ENCODE data around the gene MYO3A.
"Not testable (repeated sequence)": the region's sequence is repeated elsewhere in the genome, so short reads cannot be mapped to it uniquely, and the experiment has no call there.

Gene MYO3A

DNA sequence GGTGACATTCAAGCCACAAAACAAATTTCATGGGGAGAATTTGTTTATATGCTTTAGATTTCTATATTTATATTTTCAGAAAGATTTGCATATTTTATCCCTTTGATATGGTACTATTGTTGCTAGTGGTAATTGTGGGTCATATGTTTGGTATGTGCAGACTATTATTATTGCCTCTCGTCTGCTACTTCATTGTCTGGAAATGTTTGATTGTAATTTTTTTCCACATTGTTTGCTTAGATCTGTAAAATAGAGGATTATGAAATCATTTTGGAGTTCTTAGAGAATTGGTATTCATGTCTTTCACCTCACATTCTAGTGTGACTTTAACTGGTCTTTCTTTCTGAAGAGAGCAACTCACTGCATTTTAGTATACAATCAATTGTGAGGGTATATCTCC is 44.7 kb downstream of the MYO3A start:
- DNase-seq, result no peak

DNA sequence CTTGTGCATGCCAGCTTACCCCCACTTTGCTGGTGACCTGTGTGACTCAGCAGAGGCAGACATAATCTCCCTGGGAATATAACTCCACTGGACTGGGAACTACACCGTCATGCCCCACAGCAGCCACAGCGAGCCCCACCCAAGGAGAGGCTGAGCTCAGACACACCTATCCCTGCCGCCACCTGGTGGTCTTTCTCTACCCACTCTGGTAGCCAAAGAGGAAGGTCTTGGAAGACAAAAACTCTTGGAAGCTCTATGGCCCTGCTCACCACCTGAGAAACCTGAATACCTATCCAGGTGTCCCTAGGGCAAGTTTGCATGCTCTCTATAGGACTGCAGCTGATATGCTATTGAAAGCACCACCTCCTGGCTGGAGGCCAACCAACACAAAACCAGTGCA is 48.1 kb downstream of the MYO3A start:
- DNase-seq, result no peak

DNA sequence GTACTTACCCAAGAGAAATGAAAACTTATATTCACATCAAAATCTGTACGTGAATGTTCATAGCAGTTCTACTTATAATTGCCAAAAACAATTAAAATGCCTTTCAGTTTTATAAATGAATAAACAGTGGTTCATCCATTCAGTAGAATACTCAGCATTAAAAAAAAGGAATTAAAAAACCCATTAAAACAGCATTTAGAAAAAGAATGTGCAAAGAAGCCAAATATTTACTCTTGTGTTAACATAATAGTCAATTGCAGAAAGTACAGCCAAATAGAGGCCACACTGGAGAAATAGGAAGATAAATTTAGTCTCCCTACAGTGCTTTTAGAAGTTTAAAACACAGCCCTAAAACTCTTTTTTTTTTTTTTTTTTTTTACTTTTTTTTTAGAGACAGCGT is 54.6 kb downstream of the MYO3A start:
- no peak for DNase-seq

DNA sequence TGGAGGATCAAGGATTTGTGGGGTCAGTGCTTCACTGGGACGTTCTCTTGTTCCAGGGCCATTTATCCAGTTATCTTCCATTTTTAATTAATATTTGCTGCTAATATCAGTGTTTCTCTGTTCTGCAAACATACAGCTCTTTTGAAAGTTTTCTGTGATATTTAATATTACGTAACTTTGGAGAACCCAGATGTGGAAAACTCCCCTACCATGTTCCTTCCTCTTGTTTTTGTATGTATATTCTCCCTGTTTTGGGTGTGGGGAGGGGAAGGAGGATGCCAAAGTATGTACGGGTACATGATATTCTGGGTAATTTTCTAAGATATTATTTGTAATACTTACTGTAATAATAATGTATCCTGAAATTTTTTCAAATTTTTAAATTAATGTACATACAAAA is 55.9 kb downstream of the MYO3A start:
- DNase-seq, result no peak

DNA sequence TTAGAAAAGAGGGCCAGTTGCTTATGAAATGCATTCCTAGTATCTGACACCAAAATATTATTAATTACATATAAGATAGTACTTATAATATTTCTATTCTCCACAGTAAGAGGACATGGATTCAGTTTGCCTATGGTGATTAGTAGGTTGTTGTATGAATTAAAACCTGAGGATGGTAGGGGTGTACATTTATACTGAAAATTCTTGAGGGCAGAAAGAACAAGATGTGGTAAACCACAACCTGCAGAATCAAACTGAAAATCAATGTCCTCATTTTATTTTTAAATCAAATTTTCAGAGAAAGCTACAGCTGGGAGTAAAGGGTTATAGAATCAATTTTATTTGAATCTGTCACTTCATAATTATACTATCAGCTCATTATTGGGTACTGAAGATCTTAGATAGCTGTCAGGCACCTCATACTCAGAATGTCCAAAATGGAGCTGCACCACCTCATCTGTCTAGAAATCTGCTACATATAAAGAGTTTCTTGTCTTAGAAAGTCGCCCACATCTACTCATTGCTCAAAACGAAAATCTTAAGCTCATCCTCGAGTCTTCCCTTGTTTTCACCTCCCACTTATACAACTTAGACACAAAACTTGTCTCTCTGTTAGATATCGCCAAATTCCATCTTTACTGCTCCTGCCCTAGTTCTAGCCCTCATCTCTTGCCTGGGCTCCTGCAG is 65.4 kb downstream of the MYO3A start:
- DNase-seq, result no peak

- DNase-seq, result no peak
Observed at GRCh38 chr10:26000971-26001370, 66.9 kb downstream of the MYO3A start.

GRCh38 chr10:26002466-26002865 is 68.4 kb downstream of the MYO3A start:
- not testable (repeated sequence) for DNase-seq

GRCh38 chr10:26015092-26015491 is 81.1 kb downstream of the MYO3A start:
- DNase-seq, result no peak

- no peak for DNase-seq
Observed at GRCh38 chr10:26022831-26023230, 88.8 kb downstream of the MYO3A start.

DNA sequence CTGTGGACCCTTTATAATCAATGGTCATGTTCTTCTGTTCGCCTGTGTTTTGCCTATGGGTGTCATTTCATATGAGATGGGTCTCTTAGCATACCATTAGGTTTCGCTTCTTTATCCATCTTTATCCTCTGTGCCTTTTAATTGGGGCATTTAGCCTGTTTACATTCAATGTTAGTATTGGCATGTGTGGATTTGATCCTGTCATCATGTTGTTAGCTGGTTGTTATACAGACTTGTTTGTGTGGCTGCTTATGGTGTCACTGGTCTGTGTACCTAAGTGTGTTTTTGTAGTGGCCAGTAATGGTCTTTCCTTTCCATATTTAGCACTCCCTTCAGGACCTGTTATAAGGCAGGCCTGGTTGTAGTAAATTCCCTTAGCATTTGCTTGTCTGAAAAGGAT is 90.3 kb downstream of the MYO3A start:
- DNase-seq, result no peak

DNA sequence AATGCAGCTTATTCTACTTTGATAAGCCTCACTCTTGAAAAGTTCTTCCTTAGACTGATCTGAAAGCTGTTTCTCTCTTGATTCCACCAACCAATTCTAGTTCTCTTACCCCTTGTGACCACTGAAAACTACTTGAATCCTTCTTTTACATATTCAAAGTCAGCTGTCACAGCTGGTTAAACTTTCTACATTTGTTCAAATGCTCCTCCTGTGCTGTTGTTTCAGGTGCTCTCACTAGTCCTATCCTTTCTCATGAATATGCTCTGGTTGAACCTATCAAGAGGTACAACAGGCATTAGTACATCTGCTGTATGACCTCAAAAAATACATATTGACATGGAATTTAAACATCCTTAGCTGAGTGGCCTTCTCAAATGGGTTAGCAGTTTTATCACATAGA is 91.5 kb downstream of the MYO3A start:
- DNase-seq, result no peak

- no peak for DNase-seq
Observed at GRCh38 chr10:26029858-26030257, 95.8 kb downstream of the MYO3A start.

GRCh38 chr10:26031300-26031699 is 97.3 kb downstream of the MYO3A start:
- DNase-seq, result no peak

DNA sequence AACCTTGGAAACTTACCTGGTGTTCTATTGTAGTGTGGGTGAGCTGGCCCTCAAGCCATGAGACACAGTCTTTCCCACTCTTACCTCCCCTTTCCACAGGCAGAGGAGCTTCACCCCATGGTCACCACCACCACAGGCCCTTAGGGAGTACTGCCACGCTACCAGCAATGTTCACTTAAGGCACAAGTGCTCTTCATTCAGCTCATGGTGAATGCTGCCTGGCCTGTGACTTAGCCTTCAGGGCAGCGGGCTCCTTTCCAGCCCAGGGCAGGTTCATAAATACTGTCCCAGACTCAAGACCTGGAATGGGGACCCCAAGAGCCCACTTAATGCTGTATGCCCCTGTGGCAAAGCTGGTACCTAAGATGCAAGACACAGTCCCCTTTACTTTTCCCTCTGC is 109.4 kb downstream of the MYO3A start:
- no peak for DNase-seq

DNA sequence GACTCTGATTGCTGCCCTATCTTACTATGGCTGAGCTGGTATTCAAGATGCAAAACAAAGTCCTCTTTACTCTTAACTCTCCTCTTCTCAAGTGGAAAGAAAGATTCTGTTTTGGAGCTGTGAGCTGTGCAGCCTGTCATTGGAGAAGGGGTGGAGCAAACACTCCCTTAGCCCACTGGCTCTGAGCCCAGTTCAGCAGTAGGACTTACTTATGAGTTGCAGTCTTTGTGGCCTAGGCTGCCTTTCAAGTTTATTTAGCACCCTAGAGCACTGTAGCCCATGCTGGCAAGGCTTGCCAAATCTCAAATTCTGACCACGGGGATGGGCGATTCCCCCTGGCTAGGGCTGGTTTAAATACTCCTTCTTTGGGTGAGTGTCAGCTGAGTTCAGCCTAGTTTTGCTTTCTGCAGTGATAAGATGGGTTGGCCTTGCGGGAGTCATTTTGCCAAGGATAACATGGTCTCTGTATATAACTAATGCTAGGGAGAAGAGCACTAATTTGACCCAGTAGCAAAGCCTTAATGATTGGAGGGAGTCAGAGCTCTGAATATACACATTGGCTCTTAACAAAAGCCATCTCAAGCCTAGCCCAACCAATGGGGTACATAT is 110.2 kb downstream of the MYO3A start:
- DNase-seq, result no peak

GRCh38 chr10:26046073-26046700 is 112.2 kb downstream of the MYO3A start:
- DNase-seq, result no peak

DNA sequence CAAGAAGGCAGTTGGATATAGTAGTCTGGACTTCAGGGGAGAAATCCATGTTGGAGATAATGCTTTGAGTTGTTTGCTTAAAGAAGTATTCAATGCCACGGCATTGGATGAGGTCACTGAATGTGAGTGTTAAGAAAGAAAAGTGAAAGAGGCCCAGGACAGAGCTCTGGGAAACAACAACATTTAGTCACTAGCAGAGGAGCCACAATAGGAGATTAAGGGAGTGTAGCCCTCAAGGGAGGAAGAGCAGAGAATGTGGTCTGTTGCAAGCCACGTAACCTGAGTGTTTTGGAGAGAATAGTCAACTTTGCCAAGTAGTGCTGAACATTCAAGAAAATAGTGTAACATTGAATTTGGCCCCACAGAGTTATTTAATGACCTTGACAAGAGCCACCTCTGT is 114.7 kb downstream of the MYO3A start:
- no peak for DNase-seq

DNA sequence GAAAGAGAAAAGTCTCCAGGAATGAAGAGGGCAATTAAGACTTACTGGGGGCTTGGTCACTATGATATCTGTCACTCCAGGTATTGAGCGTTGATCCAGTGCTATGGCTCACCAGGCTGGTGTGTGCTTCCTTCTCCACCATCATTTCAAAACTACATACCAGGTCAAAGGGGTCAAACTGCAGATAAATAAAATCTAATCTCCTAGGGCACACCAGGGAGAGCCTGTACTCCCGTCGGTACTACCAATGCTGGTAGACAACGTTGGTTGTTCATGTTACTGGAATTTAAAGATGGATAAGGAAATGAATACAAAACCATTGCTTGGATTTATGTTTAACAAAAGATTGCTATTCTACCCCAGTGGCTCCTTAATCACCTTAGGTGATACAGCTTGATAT is 118.3 kb downstream of the MYO3A start:
- no peak for DNase-seq

GRCh38 chr10:26057466-26057865 is 123.4 kb downstream of the MYO3A start:
- DNase-seq, result no peak

DNA sequence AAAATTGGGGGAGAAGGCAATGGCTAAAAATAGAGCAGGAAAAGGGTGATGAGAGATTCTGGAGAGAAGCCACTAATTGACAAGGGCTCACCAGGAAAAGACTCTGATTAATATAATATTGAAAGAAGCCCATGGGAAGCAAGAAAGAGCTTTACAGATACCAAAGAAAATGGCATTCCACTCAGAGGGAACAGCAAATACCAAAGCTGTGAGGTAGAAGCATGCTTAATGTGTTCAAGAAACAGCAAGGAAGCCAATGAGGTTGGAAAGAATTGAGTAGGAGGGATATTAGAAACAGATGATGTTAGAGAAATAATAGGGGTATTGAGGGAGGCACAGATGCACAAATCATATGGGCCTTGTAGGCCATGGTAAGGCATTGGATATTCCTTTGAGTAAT is 130.1 kb downstream of the MYO3A start:
- no peak for DNase-seq

DNA sequence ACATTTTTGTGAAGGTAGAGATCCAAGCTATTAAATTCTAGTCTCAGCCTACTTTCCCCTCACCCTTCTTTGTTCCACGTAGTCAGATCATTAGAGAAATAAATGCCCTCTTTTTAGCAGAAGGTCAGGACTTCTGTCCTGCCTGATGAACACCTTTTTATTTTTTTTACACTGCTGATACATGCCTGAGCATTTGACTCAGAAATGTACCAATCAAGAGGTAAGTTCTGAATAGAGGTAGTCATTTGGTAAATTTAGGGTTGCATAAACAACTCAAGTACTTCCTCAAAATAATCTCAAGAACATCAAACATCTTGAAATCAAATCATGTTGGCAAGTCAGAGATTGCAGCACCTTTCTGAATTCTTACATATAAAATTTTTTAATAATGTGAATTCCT is 133.7 kb downstream of the MYO3A start:
- no peak for DNase-seq

DNA sequence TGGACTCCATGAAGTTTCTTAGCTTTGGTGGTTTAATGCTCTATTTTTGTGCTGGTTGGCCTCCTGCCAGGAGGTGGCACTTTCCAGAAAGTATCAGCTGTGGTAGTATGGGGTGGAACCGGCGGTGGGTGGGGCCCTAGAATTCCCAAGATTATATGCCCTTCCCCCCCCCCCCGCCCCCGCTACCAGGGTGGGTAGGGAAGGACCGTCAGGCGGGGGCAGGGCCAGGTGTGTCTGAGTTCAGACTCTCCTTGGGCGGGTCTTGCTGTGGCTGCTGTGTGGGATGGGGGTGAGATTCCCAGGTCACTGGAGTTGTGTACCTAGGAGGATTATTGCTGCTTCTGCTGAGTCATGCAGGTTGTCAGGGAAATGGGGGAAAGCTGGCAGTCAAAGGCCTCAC is 146.9 kb downstream of the MYO3A start:
- DNase-seq, result not testable (repeated sequence)

DNA sequence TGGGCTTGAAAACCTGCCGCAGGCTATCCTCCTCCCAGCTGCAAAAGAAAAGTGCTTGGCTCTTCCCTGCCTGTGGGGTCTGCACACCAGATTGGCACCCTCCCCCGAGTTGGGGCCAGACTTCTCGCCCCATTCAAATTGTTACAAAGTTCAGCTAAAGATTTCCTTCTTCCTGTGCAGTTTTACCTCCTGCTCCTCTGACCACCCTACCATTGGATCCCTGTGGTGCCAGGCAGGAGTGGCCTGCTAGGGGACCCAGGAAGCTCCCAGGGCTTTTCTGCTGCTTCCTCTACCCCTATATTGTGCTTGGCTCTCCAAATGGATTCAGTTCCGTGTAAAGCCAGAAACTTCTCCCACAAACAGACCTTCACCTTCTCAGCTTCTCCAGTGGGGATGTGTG is 147.4 kb downstream of the MYO3A start:
- no peak for DNase-seq

GRCh38 chr10:26085549-26085948 is 151.5 kb downstream of the MYO3A start:
- no peak for DNase-seq

DNA sequence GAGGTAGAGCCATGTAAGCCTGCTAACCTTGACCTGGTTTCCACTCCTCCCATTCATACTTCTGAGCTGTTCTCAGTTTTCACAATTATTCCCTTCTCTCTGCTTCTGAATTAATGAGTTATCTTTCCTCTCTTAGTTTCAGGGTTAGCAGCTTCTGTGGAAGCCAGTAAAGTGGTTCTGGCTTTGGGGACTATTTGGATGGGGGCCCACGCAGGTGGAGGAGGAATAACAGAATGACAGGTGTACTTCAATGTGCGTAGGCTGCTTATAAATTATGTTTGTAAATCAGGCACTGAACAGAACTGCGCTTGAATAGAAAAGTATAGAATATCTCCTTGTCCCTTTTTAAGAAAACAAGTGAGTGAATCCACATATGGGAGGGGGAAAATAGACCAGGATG is 153.6 kb downstream of the MYO3A start:
- no peak for DNase-seq
